SU-DHL-6 (cell line): ENCODE results near the gene MAPK10.

Experiments used
- H2AFZ ChIP-seq: fragments of 200-600 bp; sonication (generic); 2 replicates; pipeline ENCODE4 v1.6.1; 2014; ENCODE audit warnings: low read depth, mild to moderate bottlenecking, moderate library complexity, mixed read lengths, antibody characterized with exemption, low read length; ENCODE audit not compliant: severe bottlenecking
- H3F3A ChIP-seq: fragments of 200-600 bp; shearing (Covaris generic); 2 replicates; pipeline ENCODE4 v1.6.0; 2016; ENCODE audit warnings: antibody characterized with exemption, mild to moderate bottlenecking; ENCODE audit not compliant: insufficient read depth
- H3K27ac ChIP-seq: fragments of 200-600 bp; sonication (generic); 2 replicates; pipeline ENCODE4 v1.5.1; 2016; ENCODE audit warnings: low read depth, mild to moderate bottlenecking, low read length, moderate library complexity, mixed read lengths
- H3K27me3 ChIP-seq: fragments of 200-600 bp; sonication (generic), shearing (Covaris generic); 2 replicates; pipeline ENCODE4 v1.6.0; 2014; ENCODE audit warnings: mild to moderate bottlenecking, low read length
- H3K36me3 ChIP-seq: fragments of 200-600 bp; sonication (generic); 2 replicates; pipeline ENCODE4 v1.6.1; 2014; ENCODE audit warnings: mild to moderate bottlenecking, low read length, mixed read lengths
- H3K4me2 ChIP-seq: fragments of 300-600, 200-600 bp; shearing (Covaris generic), sonication (generic); 2 replicates; pipeline ENCODE4 v1.6.0; 2014; ENCODE audit warnings: low read length, low read depth, mild to moderate bottlenecking; ENCODE audit not compliant: poor library complexity, severe bottlenecking
- H3K4me3 ChIP-seq: fragments of 200-600 bp; sonication (generic); 2 replicates; pipeline ENCODE4 v1.5.1; 2014; ENCODE audit warnings: antibody characterized with exemption, low read length, mild to moderate bottlenecking, mixed read lengths; ENCODE audit not compliant: insufficient read depth, poor library complexity, severe bottlenecking
- H3K79me2 ChIP-seq: fragments of 200-600 bp; sonication (generic); 2 replicates; pipeline ENCODE4 v1.6.1; 2014; ENCODE audit warnings: mild to moderate bottlenecking, low read length, moderate library complexity; ENCODE audit not compliant: insufficient read depth
- H3K9ac ChIP-seq: fragments of 200-600 bp; sonication (generic); 2 replicates; pipeline ENCODE4 v1.7.0; 2014; ENCODE audit warnings: mild to moderate bottlenecking, low read length
- H3K9me2 ChIP-seq: fragments of 200-600 bp; sonication (generic); replicated peaks from 2 replicates; pipeline ENCODE4 v1.6.1; 2014; ENCODE audit warnings: low read length; ENCODE audit not compliant: insufficient read depth
- H3K9me3 ChIP-seq: fragments of 200-600 bp; sonication (generic); 2 replicates; pipeline ENCODE4 v1.6.1; 2014; ENCODE audit warnings: low read length, mixed read lengths; ENCODE audit not compliant: insufficient read depth
- H4K20me1 ChIP-seq: fragments of 200-600 bp; sonication (generic); 2 replicates; pipeline ENCODE4 v1.6.1; 2014; ENCODE audit warnings: low read depth, mild to moderate bottlenecking, antibody characterized with exemption, low read length, moderate library complexity, mixed read lengths
- CTCF ChIP-seq: fragments of 200-600 bp; sonication (generic); IDR thresholded peaks from one replicate; pipeline ENCODE4 v1.5.1; 2017; ENCODE audit warnings: antibody characterized with exemption, mild to moderate bottlenecking, low read length, moderate library complexity; ENCODE audit not compliant: insufficient read depth, poor library complexity, severe bottlenecking
- EZH2phosphoT487 ChIP-seq: fragments of 200-600 bp; sonication (generic), shearing (Covaris generic); conservative IDR thresholded peaks from 2 replicates; pipeline ENCODE4 v1.6.1; 2018; ENCODE audit warnings: mild to moderate bottlenecking, antibody characterized with exemption, low read length, moderate library complexity, mixed read lengths

The MAPK10 gene

GRCh38 chr4:86159216-86159615, 200.6 kb downstream of the MAPK10 start:
- Histone ChIP-seq H2AFZ (no peak overlapping the region), H3K4me2 (no peak overlapping the region), H3K27me3 (no peaks in the 10 kb centered on the region), H3K4me3 (no peak overlapping the region), H3K9ac (no peak overlapping the region), H3K9me2 (no peaks in the 10 kb centered on the region), H3K79me2 (no peaks in the 10 kb centered on the region), H3K27ac (no peak overlapping the region), H3K9me3 (no peaks in the 10 kb centered on the region), H3K36me3 (no peaks in the 10 kb centered on the region), H4K20me1 (no peaks in the 10 kb centered on the region), H3F3A (no peaks in the 10 kb centered on the region)
- TF ChIP-seq CTCF (no peak), EZH2phosphoT487 (no peak)

- H3K9me3 ChIP-seq, result no peaks in the 10 kb centered on the region
These were observed 203.3 kb downstream of the MAPK10 start for GRCh38 chr4:86156531-86156930.

GRCh38 chr4:86155766-86156165, 204.1 kb downstream of the MAPK10 start:
- TF ChIP-seq CTCF (no peak), EZH2phosphoT487 (no peak)
- no peaks in the 10 kb centered on the region for H3F3A ChIP-seq

More at GRCh38 chr4:86156531-86156930, 203.3 kb downstream of the MAPK10 start:
- Histone ChIP-seq H2AFZ (no peak overlapping the region), H3K9ac (no peak overlapping the region), H3K4me3 (no peak overlapping the region), H3K4me2 (no peak overlapping the region), H3F3A (no peaks in the 10 kb centered on the region), H3K27me3 (no peaks in the 10 kb centered on the region), H3K36me3 (no peaks in the 10 kb centered on the region), H4K20me1 (no peaks in the 10 kb centered on the region), H3K27ac (no peak overlapping the region), H3K9me2 (no peaks in the 10 kb centered on the region), H3K79me2 (no peaks in the 10 kb centered on the region)
- no peak for TF ChIP-seq EZH2phosphoT487
- no peak for TF ChIP-seq CTCF

GRCh38 chr4:86152454-86152853, 207.4 kb downstream of the MAPK10 start:
- H3K27me3 ChIP-seq, result no peaks in the 10 kb centered on the region
- no peaks in the 10 kb centered on the region for H3K9me3 ChIP-seq
- H3K9ac ChIP-seq, result no peak overlapping the region
- no peaks in the 10 kb centered on the region for H3K9me2 ChIP-seq
- no peaks in the 10 kb centered on the region for H3F3A ChIP-seq
- no peaks in the 10 kb centered on the region for H4K20me1 ChIP-seq
- no peaks in the 10 kb centered on the region for H3K36me3 ChIP-seq
- no peak overlapping the region for H2AFZ ChIP-seq
- TF ChIP-seq EZH2phosphoT487, result no peak
- no peak for TF ChIP-seq CTCF
- no peak overlapping the region for H3K4me3 ChIP-seq
- no peaks in the 10 kb centered on the region for H3K79me2 ChIP-seq
- H3K4me2 ChIP-seq, result no peak overlapping the region
- no peak overlapping the region for H3K27ac ChIP-seq

More at GRCh38 chr4:86155766-86156165, 204.1 kb downstream of the MAPK10 start:
- Histone ChIP-seq H3K9ac (no peak overlapping the region), H4K20me1 (no peaks in the 10 kb centered on the region), H3K27me3 (no peaks in the 10 kb centered on the region), H3K4me3 (no peak overlapping the region), H3K4me2 (no peak overlapping the region), H3K27ac (no peak overlapping the region), H3K79me2 (no peaks in the 10 kb centered on the region), H3K9me3 (no peaks in the 10 kb centered on the region), H3K36me3 (no peaks in the 10 kb centered on the region), H3K9me2 (no peaks in the 10 kb centered on the region), H2AFZ (no peak overlapping the region)
